GM21529 (cell line): ENCODE measurements around the gene ZFR.
"Not testable (repeated sequence)": the region's sequence is repeated elsewhere in the genome, so short reads cannot be mapped to it uniquely, and the experiment has no call there.

Experiments used
- ATAC-seq: cut with Tn5 transposase; IDR thresholded peaks from one replicate; pipeline ENCODE4 v1.9.1; 2021; ENCODE audit not compliant: unreplicated experiment

Gene ZFR

DNA sequence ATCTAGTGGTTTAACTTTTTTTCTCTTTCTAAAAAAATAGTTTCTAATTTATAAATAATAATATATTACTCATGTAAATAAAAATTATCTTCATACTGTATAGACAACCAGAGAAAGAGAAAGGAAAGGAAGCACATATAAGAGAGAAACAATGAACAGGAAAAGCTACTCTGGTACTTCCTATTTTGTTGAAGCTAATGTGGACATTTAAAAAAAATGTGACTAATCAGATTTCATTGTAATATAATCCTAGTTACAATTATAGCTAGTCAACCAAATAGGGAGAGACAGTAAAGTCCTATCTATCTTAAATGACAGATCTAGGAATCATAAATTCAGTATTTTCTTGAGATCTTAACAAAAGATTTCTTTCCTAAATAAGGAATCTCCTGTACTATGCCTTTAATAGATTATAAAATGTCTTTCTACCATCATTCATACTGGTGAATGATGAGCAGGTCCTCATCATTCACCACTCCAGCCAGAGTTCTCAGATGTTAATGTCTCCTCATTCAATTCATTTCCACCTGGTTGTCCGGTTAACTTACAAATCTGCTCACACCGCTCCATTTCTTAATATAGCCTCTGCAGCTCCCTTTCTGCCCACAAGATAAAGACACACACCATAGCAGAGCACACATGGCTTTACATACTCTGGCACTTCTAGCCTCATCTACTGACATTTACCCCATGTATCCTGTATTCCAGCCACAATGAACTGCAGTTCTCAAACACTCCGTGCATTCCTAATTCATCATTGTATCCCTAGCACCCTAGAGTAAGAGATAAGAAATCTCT, 30.9 kb downstream of the ZFR start:
- ATAC-seq = no peak

DNA sequence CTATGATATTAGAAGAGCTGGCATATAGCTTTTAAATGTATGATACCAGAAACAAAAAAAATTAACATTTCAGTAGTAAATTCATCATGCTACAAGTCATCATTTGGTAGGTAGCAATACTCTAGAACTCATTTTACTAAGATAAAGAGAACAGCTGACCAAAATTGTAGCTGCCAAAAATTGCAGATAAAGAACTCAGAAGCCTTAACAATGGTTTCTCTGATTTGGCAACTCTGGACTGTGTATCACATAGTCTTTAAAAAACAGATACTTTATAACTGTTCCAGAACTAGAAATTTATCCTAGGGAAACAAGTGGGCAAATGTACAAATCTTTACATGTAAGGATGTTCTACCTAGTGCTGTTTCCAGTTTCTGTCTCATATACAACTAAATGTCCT, 33.9 kb downstream of the ZFR start:
- no peak for ATAC-seq

DNA sequence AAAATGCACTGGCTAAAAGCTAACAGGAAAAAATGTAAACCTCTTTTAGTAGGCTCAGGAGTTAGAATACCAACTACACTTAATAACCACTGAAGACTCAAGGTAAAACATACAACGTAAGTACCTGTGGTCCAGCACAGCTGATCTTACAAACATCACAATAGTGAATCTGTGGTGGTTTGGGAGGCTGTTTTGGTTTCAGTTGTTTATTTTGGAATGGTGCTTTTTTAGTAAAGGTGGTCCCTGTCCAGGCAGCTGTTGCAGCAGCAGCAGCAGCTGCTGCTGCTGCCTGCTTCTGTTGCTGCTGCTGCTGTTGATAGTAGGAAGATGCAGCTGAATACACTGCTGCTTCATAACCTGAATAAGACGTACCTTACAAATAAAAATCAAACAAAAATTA, 37.9 kb downstream of the ZFR start:
- ATAC-seq = peak; percentile 49

DNA sequence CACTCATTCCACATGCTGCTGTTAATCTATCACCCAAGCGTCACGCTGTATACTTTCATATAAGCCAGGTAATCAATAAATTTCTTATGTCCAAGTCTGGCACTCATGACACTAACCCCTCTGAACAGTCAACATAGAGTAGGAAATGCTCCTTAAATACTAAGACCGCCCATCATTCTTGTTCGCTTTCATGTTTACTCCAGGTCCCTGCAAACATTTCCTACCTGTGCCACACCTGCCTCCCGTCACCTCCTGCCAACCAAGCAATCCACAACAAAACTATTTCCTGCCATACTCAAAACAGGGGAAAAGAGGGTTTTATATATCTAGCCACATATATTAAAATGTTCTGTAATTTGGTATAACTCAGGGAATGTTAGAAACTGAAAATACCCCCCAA, 39.0 kb downstream of the ZFR start:
- ATAC-seq = no peak

DNA sequence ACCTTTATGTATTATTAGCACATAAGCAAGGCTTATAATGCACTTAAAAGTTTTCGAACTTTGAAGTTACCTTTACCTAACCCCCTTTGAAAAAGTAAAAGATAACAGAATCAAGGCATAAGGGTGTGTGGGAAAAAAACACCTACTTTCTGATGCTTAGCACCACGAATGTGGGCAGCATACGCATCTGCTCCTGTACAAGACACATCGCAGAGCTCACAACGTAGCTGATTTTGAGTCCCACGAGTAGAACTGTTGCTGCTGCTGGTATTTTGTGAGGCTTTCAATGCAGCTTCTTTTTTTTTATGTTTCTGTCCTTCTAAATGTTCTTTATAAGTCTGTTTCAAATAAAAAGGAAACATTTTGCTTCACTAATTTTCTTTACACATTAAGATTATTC, 40.8 kb downstream of the ZFR start:
- no peak for ATAC-seq

DNA sequence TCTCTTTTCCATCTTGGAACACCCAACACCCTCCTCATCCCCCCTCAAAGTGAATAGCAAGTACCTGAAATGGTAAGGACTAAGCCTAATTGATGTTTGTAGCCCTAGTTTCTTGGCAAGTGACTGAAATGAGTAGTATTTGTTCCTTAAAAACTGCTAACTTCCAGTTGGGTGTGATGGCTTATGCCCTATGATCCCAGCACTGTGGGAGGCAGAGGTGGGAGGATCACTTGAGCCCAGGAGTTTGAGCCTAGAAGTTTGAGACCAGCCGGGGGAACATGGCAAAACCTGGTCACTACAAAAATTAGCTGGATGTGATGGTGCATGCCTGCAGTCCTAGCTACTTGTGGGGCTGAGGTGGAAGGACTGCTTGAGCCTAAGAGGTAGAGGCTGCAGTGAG, 44.1 kb downstream of the ZFR start:
- ATAC-seq = no peak

DNA sequence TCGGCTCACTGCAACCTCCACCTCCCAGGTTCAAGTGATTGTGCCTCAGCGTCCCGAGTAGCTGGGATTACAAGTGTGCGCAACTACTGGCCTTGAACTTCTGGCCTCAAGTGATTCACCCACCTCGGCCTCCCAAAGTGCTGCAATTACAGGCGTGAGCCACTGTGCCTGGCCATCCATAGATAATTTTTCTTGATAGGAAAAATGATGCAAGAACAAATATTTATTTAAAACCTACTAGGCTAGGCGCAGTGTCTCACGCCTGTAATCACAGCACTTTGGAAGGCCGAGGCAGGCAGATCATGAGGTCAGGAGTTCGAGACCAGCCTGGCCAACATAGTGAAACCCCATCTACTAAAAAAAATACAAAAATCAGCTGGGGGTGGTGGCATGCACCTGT, 45.8 kb downstream of the ZFR start:
- not testable (repeated sequence) for ATAC-seq

DNA sequence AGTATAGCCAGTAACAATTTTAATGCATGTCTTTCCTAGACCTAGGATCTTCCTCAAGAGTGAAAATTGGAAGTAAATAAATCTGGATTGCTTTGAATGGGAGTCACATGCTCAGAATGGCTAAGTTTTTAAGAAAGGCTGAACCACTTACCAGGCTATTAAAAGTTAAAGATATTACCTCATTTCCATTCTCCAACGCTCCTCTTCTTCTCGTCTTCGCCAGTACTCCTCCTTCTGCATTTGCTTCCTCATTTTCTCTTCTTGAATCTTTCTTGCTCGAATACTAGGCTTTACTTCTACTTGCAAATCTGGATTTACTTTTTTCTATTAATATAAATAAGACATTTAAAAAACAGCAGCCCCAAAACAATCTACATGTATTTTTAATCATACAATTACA, 49.6 kb downstream of the ZFR start:
- no peak for ATAC-seq

DNA sequence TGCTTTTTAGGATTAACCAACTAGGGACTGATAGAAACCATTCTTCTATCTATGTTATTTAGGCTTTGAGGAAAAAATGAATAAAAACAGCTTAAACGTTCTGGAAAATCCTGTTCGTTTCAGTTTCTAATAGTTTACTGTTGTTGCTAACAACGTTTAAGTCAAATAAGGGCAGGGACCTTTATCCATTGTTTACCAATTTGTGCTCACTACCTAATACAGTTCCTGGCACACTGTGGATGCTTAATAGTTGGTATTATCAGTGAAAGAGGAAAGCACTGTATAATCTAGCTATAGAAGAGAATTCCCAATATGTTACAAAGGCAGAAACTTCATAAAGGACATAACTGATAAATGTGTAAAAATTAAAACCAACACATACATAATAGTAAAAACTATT, 52.5 kb downstream of the ZFR start:
- no peak for ATAC-seq

DNA sequence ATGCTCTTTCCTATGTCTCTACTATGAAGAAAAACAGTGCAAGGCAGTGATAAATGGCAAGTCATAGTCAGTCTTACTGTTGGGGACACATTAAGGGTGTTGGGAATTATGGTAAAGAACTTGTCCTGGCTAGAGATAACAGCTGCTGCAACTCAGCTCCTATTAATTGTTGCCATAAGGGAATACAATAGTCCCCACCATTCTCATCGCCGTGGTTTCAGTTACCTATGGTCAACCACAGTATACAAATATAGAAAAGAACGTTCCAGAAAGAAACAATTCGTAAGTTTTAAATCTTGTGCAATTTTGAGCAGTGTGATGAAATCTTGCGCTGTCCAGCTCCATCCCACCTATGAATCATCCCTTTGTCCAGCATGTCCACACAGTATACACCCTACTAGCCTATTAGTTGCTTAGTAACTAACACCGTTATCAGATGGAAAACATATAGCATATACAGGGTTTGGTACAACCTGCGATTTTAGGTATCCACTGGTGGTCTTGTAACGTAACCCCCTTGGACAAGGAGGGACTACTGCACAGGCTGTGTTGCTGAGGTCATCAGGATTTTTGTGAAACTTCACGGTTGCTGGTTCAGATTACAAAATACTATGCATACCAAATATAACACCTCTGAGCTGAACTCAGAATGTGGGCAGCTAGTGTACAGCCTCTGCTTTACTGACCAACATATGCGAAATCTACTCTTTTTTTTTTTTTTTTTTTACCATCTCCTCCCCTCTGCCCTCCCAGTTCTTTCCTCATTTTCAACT, 53.5 kb downstream of the ZFR start:
- no peak for ATAC-seq

DNA sequence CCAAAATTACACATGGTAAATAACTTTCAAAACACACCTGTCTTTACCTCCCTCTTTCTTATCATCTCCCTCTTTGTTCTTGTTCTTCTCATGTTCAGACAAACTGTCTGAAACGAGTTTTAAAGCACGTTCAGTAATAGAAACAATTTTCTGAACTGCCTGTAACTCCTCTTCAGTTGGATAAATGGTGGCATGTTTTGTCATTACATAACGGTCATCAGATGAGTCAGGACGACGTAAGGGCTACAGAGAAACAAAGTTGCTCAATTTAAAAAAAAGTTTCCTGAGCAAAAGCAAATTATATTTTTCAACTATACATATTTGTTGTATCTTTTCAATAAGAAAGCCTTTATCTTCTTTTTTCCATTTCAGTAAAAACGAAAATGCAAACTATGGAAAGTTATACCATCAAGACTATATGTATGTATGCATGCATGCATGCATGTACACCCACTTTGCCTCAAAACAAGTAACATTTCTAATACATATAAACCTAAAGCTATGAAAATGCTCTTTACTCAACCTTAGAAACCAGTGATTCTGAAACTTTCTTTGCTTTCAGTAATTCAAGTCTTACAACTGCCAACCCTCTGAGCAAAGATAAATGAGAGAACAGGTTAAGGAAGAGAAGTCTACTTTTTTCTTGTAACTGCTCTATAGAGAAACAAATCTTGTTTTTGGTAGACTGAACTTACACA, 56.0 kb downstream of the ZFR start:
- no peak for ATAC-seq

DNA sequence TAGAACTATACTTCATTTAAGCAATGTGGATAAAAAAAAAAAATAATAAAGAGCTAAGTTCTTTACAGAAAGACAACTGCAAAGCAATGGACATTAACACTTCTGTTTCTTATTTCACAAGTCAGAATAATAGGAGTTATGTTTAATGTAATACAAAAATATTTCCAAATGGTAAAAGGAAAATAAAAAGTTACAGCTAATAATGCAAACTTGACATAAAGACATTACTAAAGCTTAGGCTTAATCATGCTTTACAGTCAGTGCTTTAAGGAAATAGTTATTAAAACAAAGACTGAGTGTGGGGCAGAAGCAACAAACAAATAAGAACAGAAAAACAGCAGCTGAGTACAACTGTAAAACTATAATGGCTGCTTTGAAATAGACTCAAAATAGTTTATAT, 56.7 kb downstream of the ZFR start:
- no peak for ATAC-seq

DNA sequence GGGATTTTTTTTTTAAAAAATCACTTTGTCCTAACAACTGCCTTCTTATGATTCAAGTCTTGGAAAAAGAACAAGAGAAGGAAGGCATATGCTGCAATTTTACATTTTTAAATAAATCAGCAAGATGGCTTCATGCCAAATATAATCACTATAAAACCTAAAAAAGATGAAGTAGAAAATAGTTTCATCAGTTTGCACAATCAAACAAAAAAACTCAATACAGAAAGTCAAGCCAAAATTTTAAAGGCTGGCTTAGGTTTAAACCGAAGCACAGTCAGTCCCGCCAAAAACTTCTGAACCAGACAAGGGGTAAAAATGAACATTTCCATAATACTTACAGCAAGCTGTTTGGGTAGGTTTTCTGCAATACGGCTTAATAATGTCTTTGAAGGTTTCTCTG, 57.3 kb downstream of the ZFR start:
- no peak for ATAC-seq

DNA sequence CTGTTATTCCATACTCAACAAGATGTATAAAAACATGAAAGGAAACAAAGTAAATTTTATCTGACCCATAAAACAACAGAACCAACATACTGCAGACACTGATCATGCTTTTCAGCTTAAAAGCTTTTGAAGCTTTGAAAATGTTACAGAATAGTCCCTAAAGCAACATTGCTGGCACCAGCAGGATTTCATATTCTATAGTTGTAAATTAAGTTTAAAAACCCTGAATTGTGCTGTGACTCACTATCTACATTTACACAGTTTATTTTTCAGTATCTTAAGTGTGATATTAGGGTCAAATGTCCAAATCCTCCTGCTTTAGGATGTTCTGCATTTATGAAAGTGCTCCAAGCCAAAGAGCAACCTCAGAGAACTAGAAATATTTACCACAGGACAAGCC, 59.9 kb downstream of the ZFR start:
- ATAC-seq = no peak

DNA sequence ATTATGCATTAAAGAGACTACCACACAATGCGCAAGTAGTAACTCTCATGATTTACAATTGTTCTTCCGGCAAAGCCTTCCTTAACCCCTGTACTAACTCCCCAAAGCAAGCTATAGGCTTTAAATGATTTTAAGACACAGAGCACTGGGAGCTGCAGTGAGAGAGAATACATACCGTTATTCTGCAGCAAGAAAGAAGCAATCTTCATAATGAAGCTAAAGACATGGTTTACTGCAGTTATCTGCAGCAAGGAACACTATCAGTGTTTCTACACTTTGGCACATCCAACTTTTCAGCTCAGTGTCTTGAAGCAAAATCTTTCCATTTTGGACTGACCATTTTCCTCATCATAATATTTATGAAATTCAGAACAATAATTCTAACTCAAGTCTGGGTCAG, 61.0 kb downstream of the ZFR start:
- no peak for ATAC-seq

DNA sequence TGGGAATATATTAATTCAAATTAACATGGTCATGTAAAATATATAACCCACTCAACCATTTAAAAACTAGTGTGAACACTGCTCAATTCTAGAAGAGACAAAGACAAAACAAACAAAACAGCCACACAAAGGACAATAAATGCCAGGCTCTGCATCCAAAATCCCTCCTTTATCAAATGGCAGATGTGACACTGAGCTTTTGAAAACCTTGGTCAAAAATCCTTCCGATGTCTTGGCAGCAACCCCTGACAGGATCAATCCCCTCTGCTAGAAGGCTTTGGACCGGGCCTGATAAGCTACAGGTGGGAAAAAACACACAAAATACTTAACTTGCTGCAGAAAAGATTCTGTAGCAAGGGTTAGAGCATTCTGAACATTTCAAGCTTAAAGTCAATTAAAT, 61.5 kb downstream of the ZFR start:
- no peak for ATAC-seq

DNA sequence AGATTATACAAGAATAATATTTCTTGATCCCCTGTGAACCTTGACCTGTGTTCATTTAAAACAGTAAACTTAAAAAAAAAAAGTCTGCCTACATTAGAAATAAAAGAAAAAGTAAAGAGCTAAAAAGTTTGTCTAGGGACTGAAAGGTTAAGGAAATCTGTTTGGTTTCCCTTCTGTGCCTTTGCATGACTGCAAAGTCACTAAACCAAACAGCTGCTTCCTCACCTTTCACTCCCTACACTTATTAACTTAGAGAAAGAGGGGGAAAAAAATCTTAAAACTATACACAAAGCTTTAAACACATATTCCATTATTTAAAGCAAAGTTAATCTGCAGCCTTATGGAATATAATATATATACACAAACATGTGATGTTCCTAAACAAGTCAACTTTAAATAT, 65.1 kb downstream of the ZFR start:
- no peak for ATAC-seq

DNA sequence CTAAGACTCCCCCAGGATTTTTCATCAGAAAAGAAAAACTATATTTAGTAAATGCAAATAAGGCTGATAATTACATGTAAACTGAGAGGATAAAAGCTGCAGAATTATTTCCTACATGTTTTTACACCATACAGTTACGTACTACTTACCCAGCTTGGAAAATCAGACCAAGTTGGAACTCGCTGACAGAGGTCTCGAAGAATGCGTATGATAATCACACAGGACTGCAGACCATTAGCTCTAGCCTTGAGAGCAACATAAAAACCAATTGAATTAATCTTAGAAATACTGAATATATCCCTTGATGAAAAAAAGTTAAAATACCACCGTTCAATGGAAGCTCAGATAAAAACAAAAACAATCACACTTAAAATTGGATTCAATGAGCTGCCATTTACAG, 65.6 kb downstream of the ZFR start:
- no peak for ATAC-seq

DNA sequence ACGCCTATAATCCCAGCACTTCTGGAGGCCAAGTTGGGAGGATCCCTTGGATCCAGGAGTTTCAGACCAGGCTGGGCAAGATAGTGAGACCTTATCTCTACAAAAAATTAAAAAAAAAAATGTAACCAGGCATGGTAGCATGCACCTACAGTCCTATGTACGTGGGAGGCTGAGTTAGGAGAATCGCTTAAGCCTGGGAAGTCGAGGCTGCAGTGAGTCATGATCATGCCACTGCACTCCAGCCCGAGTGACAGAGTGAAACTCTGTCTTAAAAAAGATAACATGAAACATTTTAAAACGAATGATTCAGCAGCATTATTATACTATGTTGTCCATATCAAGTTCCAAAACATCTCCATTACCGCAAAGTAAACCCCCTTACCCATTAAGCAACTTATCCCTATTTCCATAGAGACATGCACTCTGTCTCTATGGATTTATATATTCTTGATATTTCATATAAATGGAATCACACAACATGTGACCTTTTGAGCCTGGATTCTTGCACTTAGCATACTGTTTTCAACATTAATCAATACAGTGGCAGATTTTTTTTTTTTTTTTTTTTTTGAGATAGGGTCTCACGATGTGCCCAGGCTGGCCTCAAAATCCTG, 74.9 kb downstream of the ZFR start:
- ATAC-seq = no peak

DNA sequence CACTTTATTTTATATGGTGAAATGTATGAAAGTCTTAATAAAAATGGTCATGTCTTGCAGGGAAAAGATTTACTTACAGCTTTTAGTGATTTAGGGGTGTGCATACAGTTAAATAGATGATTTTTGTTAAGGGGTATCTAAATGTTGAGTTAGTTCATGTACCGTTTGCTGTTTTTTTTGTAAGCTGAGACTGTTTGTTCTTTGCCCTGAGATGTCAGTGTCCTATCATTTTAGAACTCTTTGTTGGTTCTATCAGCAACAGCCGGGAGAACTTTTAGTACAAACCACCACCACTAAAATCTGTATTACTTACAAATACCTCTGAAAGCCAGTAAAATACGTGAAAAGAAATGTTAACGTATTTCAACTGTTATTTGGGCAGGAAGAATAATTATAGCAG, 75.5 kb downstream of the ZFR start:
- no peak for ATAC-seq

DNA sequence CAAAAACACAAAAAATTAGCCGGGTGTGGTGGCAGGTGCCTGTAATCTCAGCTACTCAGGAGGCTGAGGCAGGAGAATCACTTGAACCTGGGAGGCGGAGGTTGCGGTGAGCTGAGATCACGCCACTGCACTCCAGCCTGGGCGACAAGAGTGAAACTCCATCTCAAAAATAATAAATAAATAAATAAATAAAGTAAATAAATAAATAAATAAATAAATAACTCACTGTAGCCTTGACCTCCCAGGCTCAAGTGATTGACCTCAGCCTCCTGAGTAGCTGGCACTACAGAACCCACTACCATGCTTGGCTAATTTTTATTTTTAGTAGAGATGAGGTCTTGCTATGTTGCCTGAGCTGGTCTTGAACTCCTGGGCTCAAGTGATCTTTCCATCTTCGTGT, 77.3 kb downstream of the ZFR start:
- not testable (repeated sequence) for ATAC-seq

DNA sequence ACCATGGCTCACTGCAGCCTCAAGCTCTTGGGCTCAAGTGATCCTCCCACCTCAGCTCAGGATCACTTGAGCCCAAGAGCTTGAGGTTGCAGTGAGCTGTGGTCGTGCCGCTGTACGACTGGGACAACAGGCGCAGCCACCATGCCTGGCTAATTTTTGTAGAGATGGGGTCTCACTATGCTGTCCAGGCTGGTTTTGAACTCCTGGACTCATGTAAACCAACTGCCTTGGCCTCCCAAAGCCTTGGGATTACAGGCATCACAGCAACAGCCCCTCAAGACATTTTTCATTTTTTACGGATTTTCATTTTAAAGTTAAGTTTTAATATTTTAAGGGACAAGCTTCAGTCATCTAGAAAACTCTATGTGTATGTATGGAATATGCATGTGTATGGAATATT, 78.9 kb downstream of the ZFR start:
- no peak for ATAC-seq
